Stimulated activated CD8-positive, alpha-beta memory T cell treated with anti-CD3 and anti-CD28 coated beads, Interleukin-2, amount 100 ng/mL, for 1 hour (primary cell): ENCODE measurements around the gene FADS2.

Experiments
- DNase-seq, 2 donors: peaks; one replicate each; pipeline ENCODE4 v3.0.0-alpha.2; 2020; ENCODE audit warnings: low read depth in 2 of 2

The FADS2 gene

DNA sequence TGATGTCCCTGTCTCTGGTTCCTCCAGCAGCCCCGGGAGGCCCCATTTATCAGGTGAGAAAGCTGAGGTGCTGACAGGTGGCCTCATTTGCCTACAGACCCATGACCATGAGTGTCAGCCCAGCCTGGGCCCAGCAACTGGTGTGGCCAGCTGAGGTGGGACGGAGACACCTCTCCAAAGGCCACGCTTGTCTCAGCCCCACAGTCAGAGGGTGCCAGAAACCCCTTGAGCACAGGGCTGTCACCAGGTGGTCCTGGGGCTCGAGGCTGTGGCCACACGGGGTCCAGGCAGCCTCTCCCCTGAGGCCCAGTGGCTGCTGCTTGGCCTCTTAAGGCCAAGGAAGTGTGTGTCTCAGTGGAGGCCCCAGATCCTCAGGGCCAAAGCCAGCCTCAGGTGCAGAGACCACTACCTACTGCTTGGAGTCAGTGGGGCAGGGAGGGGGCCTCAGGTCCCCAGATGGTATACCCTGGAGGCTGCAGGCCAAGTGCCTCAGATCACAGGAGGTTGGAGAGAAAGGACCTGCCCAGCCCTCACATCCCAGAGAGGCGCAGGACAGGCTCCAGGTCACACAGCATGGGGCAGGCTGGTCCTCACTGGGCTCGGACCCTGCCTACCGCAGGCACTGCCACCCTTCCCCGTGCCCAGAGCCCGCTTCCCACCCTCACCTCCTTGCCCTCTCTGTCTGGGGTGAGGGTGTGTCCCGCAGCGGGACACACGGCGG is 77.9 kb downstream of the FADS2 start:
- no peak for DNase-seq

DNA sequence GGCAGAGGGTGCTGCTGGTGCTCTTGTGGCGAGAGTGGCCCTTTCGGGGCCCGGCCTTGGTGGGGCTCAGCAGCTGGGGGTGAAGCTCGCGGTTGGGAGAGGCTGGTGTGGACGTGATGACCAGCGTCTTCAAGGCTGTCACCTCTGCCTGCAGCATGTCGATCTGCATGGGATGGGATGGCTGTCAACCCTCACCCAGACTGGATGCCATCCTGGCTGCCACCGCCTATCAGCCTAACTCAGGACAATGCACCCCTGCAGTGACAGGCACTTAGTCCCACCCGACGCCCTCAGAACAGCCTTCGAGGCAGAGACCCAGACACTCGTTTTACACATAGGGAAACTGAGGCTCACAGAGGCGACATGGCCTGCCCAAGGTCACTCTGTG is 78.4 kb downstream of the FADS2 start:
- DNase-seq, result no peak

DNA sequence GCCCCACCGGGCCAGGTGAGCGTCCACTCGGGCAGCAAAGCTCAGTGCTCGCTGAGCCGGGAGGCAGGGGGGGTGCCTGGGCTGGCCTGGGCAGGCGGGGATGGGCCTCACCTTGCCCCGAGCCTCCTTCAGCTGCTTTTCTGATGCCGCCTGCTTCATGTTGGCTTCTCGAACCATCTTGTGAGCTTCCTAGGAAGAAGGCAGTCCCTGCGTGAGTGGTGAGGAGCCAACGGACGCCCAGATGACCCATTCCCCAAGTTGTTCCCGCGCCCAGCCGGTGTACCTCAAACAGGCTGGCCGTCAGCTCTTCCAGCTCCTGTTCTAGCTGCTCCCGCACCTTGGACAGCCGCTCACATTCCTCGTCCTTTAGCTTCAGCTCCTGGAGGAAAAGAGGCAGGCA is 79.2 kb downstream of the FADS2 start:
- DNase-seq, result no peak

DNA sequence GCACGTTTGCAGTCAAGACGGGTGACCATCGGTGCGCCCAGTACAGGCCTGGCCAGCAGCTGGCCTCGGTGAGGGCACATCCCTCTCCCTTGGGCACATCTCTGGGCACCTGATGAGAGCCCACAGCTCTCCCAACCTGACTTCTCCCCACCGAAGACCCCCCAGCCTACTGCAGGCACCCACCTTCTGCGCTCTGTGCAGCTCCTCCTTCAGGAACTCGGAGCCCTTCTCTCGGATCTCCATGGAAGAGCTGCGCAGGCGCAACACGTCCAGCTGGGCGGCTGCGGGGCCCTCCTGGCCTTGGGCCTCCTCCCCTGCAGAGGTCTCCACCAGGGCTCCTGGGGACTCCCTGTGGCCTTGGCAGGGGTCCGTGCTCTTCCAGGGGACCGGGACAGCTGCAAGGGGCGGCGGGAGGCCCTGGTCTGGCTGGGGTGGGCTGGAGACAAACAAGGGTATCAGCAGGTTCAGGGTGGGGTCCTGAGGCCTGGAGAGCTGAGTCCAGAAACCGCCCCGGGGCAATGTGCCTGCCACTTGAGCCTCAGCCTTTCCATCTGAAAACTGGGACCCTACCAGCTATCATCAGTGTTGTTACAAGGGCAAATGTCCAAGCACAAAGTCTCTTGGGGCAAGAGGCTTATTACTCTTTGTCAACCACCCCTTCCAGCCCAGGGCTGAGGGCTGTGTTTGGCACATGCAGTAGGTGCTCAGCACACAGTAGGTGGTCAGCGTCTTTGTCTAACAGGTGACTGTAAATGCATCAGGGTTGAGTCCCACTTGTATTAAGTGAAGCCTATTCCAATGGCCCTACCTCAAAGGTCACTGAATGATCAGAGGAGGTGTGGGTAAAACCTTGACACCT is 80.0 kb downstream of the FADS2 start:
- no peak for DNase-seq

DNA sequence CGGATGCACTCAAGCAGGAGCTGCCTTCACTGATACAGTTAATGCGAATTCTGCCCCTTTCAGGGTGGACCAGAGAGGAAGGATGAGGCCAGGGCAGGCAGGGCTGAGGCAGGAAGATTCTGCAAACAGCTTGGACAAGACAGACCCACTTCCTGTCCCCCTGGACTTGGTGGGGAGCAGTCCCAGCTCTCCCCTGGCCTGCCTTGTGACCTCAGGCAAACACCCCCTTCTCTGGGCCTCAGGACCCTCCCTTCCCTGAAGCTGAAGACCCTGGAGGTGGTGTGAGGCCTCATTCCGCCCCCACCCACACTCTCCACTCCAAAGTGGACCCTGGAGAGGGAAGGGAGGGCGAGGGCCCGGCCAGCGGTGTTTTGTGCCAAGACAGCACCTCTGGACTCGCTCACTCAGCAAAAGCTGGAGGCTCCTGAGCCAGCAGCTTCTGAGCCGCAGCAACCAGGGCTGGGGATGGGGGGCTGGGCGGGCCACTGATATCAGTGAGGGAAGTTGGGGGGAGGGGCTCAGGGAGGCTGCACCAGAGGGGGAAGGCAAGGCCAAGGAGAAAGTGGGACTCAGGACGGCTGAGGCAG is 80.7 kb downstream of the FADS2 start:
- DNase-seq, result no peak

DNA sequence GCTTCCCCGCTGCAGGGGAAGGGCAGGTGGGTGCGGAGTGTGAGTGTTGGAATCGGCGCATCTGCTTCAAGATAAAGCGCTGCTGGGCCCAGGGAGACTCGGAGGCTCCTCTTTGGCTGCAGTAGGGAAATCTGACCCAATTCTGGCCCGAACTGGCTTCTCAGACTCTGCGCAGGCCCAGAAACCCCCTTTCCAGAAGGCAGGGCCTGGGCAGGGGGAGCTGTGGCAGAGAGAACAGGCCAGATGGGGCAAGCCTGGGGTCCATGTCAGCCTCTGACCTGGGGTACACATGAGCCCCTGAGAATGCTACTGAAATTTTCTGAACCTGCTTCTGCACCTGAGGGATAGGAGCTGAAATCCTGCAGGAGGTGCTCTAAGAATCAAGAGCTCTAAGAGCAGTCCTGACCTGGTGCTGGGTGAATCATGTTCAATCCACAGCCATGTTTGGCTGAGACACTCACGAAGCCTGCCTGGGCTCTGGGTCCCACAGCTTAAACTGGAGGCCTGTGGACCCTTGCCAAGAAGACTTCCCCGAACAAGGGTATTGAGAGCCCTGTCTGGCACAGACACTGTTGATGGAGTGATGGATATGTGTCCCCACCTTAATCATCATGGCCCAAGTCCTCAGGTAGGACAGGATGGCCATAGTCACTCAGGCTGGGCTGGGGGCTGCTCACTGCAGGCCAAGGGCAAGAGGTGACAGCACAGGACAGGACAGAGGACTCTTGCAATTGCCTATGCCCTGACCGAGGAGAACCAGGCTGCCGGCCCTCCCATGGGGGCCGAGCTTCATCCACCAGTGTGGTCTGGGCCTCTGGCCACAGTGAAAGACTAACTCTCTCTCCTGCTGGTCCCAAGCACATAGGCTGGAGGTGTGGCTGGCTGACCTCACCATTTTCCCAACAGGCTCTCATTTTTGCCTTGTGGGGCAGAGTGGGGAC is 82.4 kb downstream of the FADS2 start:
- no peak for DNase-seq

DNA sequence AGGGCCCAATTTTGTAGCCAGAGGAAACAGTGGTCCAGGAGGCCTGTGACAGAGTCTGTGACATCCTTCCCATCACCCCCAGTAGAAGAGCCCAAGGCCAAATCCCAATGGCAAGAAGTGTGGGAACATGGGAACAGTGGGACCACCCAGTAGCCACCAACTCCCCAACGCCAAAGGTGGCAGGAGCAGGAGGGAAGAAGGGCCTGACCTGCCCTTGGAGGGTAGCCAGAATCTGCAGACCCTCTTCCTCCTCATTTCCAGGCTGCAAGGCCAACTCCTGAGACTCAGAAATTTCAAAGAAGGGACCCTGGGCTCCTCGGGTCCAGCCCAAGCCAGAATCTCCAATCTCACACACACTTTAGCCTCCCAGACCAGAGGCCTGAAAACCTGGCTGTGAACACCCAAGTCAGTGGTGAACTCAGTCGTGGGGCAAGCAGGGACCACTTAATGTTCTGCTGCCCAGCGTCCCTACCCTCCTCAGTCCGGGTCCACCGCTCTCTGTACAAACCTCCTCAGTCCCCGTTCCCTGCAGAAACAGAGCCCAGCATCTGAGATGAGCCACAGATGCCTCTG is 83.1 kb downstream of the FADS2 start:
- no peak for DNase-seq

DNA sequence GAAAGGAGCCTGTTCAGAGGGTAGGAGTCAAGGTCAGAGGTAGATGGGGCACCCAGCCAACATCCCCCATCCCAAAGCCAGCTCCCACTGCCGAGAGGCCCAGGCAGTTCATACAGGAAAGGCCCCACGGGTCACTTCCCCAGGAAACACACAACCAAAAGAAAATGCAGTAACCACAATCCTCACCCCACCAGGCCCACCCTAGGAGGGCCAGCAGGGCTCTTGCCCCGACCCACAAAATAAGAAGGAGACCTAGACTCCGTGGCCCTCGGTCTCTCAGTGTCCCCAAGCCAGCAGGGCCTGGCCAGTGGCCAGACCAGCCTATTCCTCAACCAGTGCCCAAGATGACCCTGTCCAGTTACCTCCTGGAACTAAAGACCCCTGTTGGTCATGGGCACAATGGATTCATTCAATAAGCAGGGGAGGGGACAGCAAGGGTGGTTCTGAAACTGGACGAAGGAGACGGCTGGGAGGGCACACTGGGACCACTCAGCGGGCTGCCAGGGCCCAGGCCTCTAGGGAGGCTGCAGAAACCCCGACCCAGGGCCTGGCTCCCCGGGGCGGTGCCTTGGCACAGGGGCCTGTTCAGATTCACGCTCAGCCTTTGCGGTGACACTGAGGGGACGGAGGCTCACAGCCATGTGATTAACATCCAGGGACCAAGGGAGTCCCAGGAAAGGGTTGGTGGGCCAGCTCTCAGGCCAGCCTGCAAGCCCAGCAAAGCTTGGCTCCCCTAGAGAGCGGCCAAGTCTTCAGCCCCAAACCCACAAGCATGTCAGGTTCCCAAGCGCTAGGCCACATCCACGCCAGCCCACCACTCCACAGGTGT is 83.8 kb downstream of the FADS2 start:
- DNase-seq, result no peak

DNA sequence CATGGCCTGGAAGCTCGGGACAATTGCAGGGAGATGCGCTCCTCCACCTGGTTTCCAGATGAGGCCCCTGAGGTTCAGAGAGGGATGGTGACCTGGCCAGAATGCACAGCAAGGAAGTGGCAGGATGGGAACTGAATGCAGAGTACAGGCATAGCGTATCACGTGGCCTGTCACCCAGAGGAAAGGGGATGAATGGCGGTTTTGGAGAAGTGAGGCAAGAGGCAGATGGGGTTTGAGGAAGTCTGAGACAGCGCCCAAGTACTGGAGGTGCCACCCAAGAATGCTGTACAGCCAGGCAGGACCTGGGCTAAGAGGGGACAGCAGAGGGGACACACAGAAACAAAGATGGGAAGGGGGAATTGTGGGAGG is 84.4 kb downstream of the FADS2 start:
- no peak for DNase-seq

DNA sequence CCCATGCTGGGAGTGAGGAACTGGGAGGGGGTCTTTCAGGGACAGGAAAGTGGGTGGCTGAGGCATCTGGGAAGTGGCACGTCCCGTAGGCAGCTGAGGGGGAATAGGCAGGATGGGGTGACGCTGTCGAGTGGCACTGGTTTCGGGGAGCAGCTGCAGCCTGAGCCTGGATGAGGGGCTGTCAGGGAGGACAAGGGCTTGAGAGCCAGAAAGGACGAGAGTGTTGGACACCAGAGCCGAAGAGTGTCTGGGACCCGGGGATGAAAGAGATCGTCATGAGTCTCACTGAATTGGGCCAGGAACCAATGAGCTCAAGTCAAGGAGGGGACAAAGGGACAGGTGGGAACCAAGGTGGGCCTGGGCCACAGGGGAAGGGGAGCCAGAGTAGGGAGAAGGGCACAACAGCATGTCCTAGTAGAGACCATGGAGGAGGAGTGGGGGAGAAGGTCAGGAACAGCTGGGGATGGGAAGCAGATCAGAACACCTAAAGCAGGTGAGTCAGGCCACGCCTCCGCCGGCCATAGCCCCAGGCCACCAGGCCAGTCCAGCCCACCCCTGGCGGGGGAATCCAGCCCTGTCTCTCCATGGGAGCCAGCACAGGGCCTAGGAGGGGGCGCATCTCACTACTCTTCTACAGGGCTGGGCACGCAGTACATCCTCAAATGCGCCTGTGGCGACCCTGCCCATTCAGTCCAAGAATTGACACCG is 85.0 kb downstream of the FADS2 start:
- DNase-seq, result no peak

DNA sequence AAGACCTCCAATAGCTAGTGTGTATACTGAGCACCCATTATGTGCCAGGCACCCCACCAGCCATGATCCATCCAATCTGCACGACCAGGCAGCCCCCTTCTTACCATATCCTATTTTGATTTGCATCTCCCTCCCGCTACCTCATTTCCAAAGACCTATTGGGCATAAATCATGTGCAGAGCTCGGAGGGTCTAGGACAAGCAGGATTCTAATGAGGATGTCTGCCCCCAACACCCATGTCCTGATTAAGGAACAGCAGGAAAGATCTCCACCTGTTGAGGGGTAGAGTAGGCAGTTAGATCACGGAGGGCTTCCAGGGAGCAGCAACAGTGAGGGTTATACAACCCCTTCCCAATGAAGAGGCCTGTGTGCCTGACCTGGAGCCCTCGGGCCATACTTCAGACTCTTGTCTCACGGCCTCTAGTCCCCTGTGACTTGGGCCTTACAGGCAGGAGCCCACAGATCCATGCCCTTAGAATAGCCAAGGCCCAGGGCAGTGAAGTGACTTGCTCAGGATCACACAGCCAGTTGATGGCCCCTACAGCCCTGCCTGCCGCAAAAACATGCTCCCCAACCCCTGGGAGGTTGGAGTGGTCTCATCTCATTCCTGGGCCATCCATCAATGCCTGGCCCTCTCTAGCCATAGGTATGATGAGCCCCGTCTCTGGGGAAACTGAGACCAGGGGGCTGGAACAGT is 85.7 kb downstream of the FADS2 start:
- DNase-seq, result no peak

DNA sequence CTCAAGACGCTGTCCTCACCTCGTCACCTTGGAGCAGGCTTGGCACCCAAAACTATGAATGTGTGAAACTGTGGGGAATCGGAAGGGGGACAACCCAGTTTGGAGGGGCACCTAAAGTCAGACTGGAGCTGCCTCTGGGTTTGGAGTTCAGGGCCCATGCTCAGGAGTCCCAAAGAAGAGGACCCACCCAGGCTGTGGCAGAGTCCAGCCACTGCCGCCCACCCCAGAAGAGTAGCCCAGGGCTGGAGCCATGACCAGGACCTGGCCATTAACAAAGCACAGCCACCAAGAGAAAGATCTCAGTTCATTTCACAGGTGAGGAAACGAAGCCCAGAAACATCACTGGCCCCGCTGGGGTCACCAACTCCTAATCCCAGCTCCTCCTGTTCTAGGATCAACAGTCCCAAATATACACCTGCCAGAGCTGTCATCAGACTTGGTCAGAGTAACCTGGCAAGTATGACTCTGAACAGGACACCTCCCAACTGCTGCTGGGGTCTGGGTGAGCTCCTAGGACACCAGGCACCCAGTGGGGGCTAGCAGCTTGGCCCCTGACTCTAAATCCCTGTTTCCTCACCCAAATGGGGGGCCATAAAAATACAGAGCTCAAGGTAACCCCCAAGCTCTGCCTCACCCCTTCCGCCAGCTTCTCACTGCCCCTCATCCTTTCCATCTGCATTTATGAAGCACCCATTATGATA is 86.5 kb downstream of the FADS2 start:
- DNase-seq, result no peak

DNA sequence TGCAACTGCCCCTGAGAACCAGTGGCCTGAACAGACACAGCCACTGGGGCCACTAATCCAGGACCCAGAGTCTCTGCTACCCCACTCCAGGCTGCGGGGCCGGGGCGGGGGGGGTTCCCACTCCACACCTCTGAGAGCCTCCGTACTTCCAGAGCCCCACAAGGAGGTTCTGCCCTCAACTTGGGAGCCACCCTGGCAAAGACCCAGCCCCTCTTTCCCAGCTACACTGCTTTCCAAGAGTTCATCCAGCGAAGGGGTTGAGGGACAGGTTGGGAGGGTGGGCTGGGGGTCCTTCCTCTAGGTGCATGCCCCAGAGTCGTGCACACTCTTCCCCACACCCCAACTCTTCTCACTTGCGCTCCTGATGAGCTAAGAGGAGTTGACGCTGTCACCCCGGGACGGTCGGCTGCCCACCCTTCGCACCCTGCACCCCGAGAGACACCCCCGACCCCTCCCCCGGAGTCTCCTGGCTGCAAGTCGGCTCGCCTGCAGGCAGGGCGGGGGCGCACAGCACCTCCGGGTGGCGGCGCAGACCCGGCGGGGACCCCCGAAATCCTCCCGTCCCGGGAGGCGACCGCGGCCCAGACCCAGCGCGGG is 88.7 kb downstream of the FADS2 start:
- DNase-seq, result no peak
